WTC11 (cell line): ENCODE data around the gene MGMT. TPM values are rescaled to one million over a fixed set of nuclear protein-coding genes. Genes with fewer than 3 reads are reported as not detected.
A peak's percentile ranks its signal among the peaks of the same experiment; 100 is the strongest.

Experiments used
- ATAC-seq: fragments of 200-7000 bp; cut with Tn5 transposase; 2 replicates; pipeline ENCODE4 v1.10.0; 2021; ENCODE audit warnings: mild to moderate bottlenecking, moderate library complexity
- CTCF ChIA-PET: fragments of 300-600 bp; sonication (Branson Sonifier 250); formaldehyde crosslinking; loops from one replicate; lab custom pipeline; 2021; ENCODE audit warnings: antibody characterized with exemption; lab: Charles Lee
- POLR2A ChIA-PET: fragments of 350-600 bp; sonication (Branson Sonifier 250); formaldehyde crosslinking; loops from one replicate; lab custom pipeline; 2021; ENCODE audit warnings: antibody characterized with exemption; lab: Charles Lee
- DNase-seq: peaks from one replicate; pipeline ENCODE4 v3.0.0; 2021; ENCODE audit warnings: low spot score
- H3K27ac Mint-ChIP-seq: 2 replicates; pipeline ENCODE4 v1.8.0; 2021; ENCODE audit warnings: mixed read lengths
- H3K27me3 Mint-ChIP-seq: 2 replicates; pipeline ENCODE4 v1.8.0; 2021; ENCODE audit warnings: low read depth, mild to moderate bottlenecking, moderate library complexity, mixed read lengths
- H3K36me3 Mint-ChIP-seq: 2 replicates; pipeline ENCODE4 v1.8.0; 2021; ENCODE audit warnings: mixed read lengths
- H3K4me1 Mint-ChIP-seq: 2 replicates; pipeline ENCODE4 v1.8.0; 2022; ENCODE audit warnings: mixed read lengths
- H3K4me3 Mint-ChIP-seq: 2 replicates; pipeline ENCODE4 v1.8.0; 2021; ENCODE audit warnings: mild to moderate bottlenecking, moderate library complexity, mixed read lengths
- H3K9me3 Mint-ChIP-seq: 2 replicates; pipeline ENCODE4 v1.8.0; 2021; ENCODE audit warnings: mixed read lengths
- EMX1 ChIP-seq: fragments of 250-450 bp; sonication (Bioruptor Pico); IDR thresholded peaks from 2 replicates; pipeline ENCODE4 v1.8.0; 2021; ENCODE audit warnings: mild to moderate bottlenecking
- FOXK1 ChIP-seq: sonication (generic); formaldehyde crosslinking; IDR thresholded peaks from 2 replicates; pipeline ENCODE4 v1.8.0; 2022; ENCODE audit warnings: mild to moderate bottlenecking, moderate library complexity, missing genetic modification reagents
- FOXP1 ChIP-seq: sonication (generic); formaldehyde crosslinking; IDR thresholded peaks from 2 replicates; pipeline ENCODE4 v1.8.0; 2022; ENCODE audit warnings: missing genetic modification reagents, mild to moderate bottlenecking, moderate library complexity, borderline replicate concordance
- GTF2I ChIP-seq: fragments of 250-450 bp; sonication (Bioruptor Pico); conservative IDR thresholded peaks from 2 replicates; pipeline ENCODE4 v1.4.0; 2021; ENCODE audit warnings: mild to moderate bottlenecking
- NR2C2 ChIP-seq: sonication (generic); formaldehyde crosslinking; IDR thresholded peaks from 2 replicates; pipeline ENCODE4 v1.8.0; 2022; ENCODE audit warnings: mild to moderate bottlenecking, missing genetic modification reagents
- OVOL2 ChIP-seq: fragments of 250-450 bp; sonication (Bioruptor Pico); IDR thresholded peaks from 2 replicates; pipeline ENCODE4 v1.9.0; 2021; ENCODE audit warnings: mild to moderate bottlenecking, borderline replicate concordance
- RORB ChIP-seq: fragments of 250-450 bp; sonication (Bioruptor Pico); IDR thresholded peaks from 2 replicates; pipeline ENCODE4 v1.9.0; 2021; ENCODE audit warnings: mild to moderate bottlenecking
- SMAD3 ChIP-seq: sonication (generic); formaldehyde crosslinking; IDR thresholded peaks from 2 replicates; pipeline ENCODE4 v1.8.0; 2022; ENCODE audit warnings: missing genetic modification reagents, mild to moderate bottlenecking, borderline replicate concordance
- TEAD1 ChIP-seq: sonication (generic); formaldehyde crosslinking; IDR thresholded peaks from 2 replicates; pipeline ENCODE4 v1.8.0; 2022; ENCODE audit warnings: mild to moderate bottlenecking, missing genetic modification reagents
- TEAD4 ChIP-seq: sonication (generic); formaldehyde crosslinking; IDR thresholded peaks from 2 replicates; pipeline ENCODE4 v1.8.0; 2022; ENCODE audit warnings: mild to moderate bottlenecking, missing genetic modification reagents
- ZNF121 ChIP-seq: sonication (generic); formaldehyde crosslinking; IDR thresholded peaks from 2 replicates; pipeline ENCODE4 v1.8.0; 2023; ENCODE audit warnings: missing genetic modification reagents
- ZNF423 ChIP-seq: fragments of 250-450 bp; sonication (Bioruptor Pico); IDR thresholded peaks from 2 replicates; pipeline ENCODE4 v2.1.2; 2022; ENCODE audit warnings: mild to moderate bottlenecking, moderate library complexity
- total RNA-seq: library from RNA; stranded (reverse); gene quantifications from 3 replicates; pipeline ENCODE4 v1.2.3, GENCODE V29; 2021
- TF ChIP-seq, protein P1 (sequence below): sonication (generic); formaldehyde crosslinking; IDR thresholded peaks from 2 replicates; pipeline ENCODE4 v1.8.1; 2023; ENCODE audit warnings: mild to moderate bottlenecking, missing genetic modification reagents, moderate library complexity
- TF ChIP-seq, protein P2 (sequence below): fragments of 200-600 bp; IDR thresholded peaks from 2 replicates; pipeline ENCODE4 v1.8.0; 2022; ENCODE audit warnings: antibody characterized with exemption
- TF ChIP-seq, protein P3 (sequence below): fragments of 250-450 bp; sonication (Bioruptor Pico); IDR thresholded peaks from 2 replicates; pipeline ENCODE4 v1.9.0; 2021; ENCODE audit warnings: moderate library complexity, mild to moderate bottlenecking, inconsistent platforms, borderline replicate concordance
- TF ChIP-seq, protein P4 (sequence below): fragments of 250-450 bp; sonication (Bioruptor Pico); IDR thresholded peaks from 2 replicates; pipeline ENCODE4 v1.8.0; 2021; ENCODE audit warnings: mild to moderate bottlenecking
- TF ChIP-seq, protein P5 (sequence below): fragments of 250-450 bp; sonication (Bioruptor Pico); IDR thresholded peaks from 2 replicates; pipeline ENCODE4 v1.9.0; 2021; ENCODE audit warnings: mild to moderate bottlenecking

MGMT gene
- total RNA-seq, 1 experiment from 2014 or later, result 11.8 TPM

DNA sequence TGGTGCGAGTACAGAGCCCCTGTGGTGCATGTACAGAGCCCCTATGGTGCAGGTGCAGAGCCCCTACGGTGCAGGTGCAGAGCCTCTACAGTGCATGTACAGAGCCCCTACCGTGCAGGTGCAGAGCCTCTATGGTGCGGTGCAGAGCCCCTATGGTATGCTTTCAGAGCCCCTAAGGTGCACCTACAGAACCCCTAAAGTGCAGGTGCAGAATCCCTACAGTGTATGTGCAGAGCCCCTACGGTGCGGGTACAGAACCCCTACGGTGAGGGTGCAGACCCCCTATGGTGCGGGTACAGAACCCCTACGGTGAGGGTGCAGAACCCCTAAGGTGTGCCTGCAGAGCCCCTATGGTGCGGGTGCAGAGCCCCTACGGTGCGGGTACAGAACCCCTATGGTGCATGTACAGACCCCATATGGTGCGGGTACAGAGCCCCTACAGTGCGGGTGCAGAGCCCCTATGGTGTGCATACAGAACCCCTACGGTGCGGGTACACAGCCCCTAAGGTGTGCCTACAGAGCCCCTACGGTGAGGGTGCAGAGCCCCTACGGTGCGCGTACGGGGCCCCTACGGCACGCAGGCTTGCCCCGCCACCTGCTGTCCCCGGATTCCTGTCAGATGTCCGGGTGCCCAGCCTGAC is 53.5 kb downstream of the MGMT start:
- Mint-ChIP-seq H3K36me3 (peaks cover 7% of the 10 kb centered on the region; the same call in 1 of the 2 replicates), H3K9me3 (no peaks in the 10 kb centered on the region), H3K27ac (no peak overlapping the region), H3K4me1 (peaks cover 28% of the 10 kb centered on the region), H3K27me3 (no peaks in the 10 kb centered on the region), H3K4me3 (no peak overlapping the region)
- TF ChIP-seq, protein P1, sequence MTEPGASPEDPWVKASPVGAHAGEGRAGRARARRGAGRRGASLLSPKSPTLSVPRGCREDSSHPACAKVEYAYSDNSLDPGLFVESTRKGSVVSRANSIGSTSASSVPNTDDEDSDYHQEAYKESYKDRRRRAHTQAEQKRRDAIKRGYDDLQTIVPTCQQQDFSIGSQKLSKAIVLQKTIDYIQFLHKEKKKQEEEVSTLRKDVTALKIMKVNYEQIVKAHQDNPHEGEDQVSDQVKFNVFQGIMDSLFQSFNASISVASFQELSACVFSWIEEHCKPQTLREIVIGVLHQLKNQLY, result no peak
- no peak for TF ChIP-seq ZNF121 (CRISPR knock-in tag)
- peak; percentile 39 for TF ChIP-seq ZNF423 (CRISPR knock-in tag)
- POLR2A ChIA-PET, result no interaction called here
- no peak for DNase-seq
- CTCF ChIA-PET, result interaction anchor here (2.4 kb wide), 1 partner anchor 12 kb away, joined by 6 read pairs; no protein-coding TSS in a partner anchor
- no peak for ATAC-seq

DNA sequence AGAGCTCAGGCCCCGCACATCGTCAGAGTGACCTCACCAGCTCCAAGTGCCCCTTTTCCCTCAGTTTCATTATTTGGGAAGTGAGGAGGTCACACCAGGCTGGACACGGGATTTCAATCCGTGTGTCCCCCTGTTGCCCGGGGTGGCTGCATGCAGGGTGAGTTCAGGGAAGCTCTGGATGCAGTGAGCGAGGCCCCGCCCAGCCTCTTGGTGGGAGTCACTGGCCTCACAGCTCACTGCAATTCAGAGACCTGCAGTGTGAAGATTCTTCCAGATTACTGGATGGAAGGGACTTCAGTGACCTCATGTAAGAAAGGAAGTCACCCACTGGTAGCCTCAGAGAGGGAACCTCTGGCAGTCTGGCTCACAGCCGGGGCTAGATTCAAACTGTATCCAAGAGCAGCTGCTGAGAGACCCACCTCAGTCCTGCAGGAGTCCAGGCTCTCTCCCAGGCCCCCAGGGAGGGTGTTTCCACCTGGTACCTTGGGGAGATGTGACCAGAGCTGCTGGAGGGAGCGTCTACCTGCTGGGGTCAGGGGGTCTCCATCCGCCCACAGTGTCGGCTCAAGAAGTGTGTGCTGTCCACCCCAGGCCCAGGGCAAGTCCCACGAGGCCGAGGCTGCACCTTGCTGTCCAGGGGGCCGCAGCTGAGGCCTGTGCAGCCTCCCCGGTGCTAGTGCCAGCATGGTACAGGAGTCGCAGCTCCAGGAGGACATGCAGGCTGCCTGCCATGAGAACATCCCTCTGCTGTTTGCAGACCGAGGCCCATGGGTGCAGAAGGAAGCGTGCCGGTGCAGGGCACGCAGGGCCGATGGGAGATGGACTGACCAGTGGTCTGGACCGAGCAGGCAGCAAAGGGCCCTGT is 54.4 kb downstream of the MGMT start:
- H3K27ac Mint-ChIP-seq, result peak overlapping the region; percentile 79
- CTCF ChIA-PET, result interaction anchor here (2.4 kb wide), 1 partner anchor 11 kb away, joined by 6 read pairs; no protein-coding TSS in a partner anchor

DNA sequence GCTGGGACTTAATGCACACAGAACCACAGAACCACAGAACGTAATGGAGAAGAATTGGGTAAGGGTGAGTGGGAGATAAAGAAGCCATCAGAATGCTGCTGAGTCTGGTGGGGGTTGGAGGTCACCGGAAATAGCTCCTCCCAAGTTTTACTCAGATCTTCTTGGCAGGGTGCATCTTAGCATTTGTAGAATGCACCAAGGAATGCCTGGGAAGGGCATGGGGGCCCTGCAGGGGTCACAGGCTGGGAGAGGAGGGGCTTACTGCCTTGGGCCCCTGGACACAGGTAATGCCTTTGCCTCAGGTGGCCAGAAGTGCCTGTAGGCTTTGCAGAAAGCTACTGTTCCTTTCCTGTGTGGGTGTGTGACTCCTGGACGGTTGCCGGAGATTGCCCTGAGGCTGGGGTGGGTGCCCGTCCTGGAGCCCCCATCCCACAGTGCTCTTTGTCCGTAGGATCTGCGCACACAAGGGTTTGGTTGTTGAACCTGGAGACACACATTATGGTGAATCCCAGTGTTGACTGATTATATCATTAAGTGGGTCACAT is 55.1 kb downstream of the MGMT start:
- DNase-seq, result peak; percentile 36
- H3K27me3 Mint-ChIP-seq, result no peaks in the 10 kb centered on the region
- peak; percentile 55; the same call in 1 of the 2 replicates for TF ChIP-seq TEAD1 (CRISPR knock-in tag)
- TF ChIP-seq, protein P2, sequence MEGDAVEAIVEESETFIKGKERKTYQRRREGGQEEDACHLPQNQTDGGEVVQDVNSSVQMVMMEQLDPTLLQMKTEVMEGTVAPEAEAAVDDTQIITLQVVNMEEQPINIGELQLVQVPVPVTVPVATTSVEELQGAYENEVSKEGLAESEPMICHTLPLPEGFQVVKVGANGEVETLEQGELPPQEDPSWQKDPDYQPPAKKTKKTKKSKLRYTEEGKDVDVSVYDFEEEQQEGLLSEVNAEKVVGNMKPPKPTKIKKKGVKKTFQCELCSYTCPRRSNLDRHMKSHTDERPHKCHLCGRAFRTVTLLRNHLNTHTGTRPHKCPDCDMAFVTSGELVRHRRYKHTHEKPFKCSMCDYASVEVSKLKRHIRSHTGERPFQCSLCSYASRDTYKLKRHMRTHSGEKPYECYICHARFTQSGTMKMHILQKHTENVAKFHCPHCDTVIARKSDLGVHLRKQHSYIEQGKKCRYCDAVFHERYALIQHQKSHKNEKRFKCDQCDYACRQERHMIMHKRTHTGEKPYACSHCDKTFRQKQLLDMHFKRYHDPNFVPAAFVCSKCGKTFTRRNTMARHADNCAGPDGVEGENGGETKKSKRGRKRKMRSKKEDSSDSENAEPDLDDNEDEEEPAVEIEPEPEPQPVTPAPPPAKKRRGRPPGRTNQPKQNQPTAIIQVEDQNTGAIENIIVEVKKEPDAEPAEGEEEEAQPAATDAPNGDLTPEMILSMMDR, result no peak
- TF ChIP-seq TEAD4 (CRISPR knock-in tag), result no peak
- TF ChIP-seq, protein P3, sequence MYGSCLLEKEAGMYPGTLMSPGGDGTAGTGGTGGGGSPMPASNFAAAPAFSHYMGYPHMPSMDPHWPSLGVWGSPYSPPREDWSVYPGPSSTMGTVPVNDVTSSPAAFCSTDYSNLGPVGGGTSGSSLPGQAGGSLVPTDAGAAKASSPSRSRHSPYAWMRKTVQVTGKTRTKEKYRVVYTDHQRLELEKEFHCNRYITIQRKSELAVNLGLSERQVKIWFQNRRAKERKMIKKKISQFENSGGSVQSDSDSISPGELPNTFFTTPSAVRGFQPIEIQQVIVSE, result no peak
- TF ChIP-seq, protein P4, sequence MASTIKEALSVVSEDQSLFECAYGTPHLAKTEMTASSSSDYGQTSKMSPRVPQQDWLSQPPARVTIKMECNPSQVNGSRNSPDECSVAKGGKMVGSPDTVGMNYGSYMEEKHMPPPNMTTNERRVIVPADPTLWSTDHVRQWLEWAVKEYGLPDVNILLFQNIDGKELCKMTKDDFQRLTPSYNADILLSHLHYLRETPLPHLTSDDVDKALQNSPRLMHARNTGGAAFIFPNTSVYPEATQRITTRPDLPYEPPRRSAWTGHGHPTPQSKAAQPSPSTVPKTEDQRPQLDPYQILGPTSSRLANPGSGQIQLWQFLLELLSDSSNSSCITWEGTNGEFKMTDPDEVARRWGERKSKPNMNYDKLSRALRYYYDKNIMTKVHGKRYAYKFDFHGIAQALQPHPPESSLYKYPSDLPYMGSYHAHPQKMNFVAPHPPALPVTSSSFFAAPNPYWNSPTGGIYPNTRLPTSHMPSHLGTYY (CRISPR knock-in tag), result no peak
- peak; percentile 51; the same call in 1 of the 2 replicates for TF ChIP-seq ZNF423 (CRISPR knock-in tag)
- TF ChIP-seq, protein P5, sequence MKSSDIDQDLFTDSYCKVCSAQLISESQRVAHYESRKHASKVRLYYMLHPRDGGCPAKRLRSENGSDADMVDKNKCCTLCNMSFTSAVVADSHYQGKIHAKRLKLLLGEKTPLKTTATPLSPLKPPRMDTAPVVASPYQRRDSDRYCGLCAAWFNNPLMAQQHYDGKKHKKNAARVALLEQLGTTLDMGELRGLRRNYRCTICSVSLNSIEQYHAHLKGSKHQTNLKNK (CRISPR knock-in tag), result no peak
- TF ChIP-seq EMX1 (CRISPR knock-in tag), result no peak
- TF ChIP-seq NR2C2, result no peak
- no peak for TF ChIP-seq SMAD3 (CRISPR knock-in tag)
- TF ChIP-seq GTF2I, result no peak
- no peak for TF ChIP-seq OVOL2 (CRISPR knock-in tag)
- no peak for TF ChIP-seq RORB (CRISPR knock-in tag)
- TF ChIP-seq, all 79 proteins: peak for 2
- Mint-ChIP-seq H3K9me3 (no peaks in the 10 kb centered on the region), H3K27ac (peak overlapping the region; percentile 79), H3K4me3 (0 out of 2 replicates have a peak overlapping the region, but pooled peaks have one; percentile 31), H3K36me3 (peaks cover 7% of the 10 kb centered on the region; the same call in 1 of the 2 replicates), H3K4me1 (peaks cover 37% of the 10 kb centered on the region)
- peak; percentile 72 for ATAC-seq
- POLR2A ChIA-PET, result no interaction called here
- CTCF ChIA-PET, result interaction anchor here (2.4 kb wide), 1 partner anchor 10 kb away, joined by 6 read pairs; no protein-coding TSS in a partner anchor

More for the DNA sequence above, 54.4 kb downstream of the MGMT start:
- H3K9me3 Mint-ChIP-seq, result no peaks in the 10 kb centered on the region
- H3K36me3 Mint-ChIP-seq, result peaks cover 7% of the 10 kb centered on the region; the same call in 1 of the 2 replicates
- H3K4me1 Mint-ChIP-seq, result peaks cover 33% of the 10 kb centered on the region
- no peaks in the 10 kb centered on the region for H3K27me3 Mint-ChIP-seq
- TF ChIP-seq FOXK1 (CRISPR knock-in tag) (no peak), FOXP1 (CRISPR knock-in tag) (peak; percentile 21; the same call in 1 of the 2 replicates)
- POLR2A ChIA-PET, result no interaction called here
- H3K4me3 Mint-ChIP-seq, result 0 out of 2 replicates have a peak overlapping the region, but pooled peaks have one; percentile 31
- DNase-seq (no peak), ATAC-seq (no peak)
